K562 (cell line): Measurements from ENCODE around the gene PREP.

Source experiments
- CAMTA2 ChIP-seq: fragments of 250-450 bp; sonication (Bioruptor Pico); conservative IDR thresholded peaks from 2 replicates; pipeline ENCODE4 v1.5.1; 2022
- CTCF ChIP-seq, 3 experiments: IDR thresholded peaks in 2 of 3; conservative IDR thresholded peaks in 1 of 3; 2 replicates each; pipeline ENCODE4 v1.5.1; 2011 to 2012; ENCODE audit warnings: low read length in 3 of 3, mild to moderate bottlenecking in 3 of 3, control low read depth in 2 of 3, improper control_type of control experiment in 1 of 3, inconsistent platforms in 1 of 3, low read depth in 1 of 3, mixed read lengths in 1 of 3, moderate library complexity in 1 of 3; ENCODE audit not compliant: insufficient read depth in 2 of 3
- RBBP5 ChIP-seq: fragments of 200-600 bp; sonication (generic); IDR thresholded peaks from 2 replicates; pipeline ENCODE4 v1.6.1; 2012; ENCODE audit warnings: borderline replicate concordance, mild to moderate bottlenecking, low read length, control low read depth, inconsistent platforms; ENCODE audit not compliant: insufficient read depth, poor library complexity, severe bottlenecking
- TCFL5 ChIP-seq: fragments of 250-450 bp; sonication (Bioruptor Pico); conservative IDR thresholded peaks from 2 replicates; pipeline ENCODE4 v1.6.1; 2021; ENCODE audit warnings: mild to moderate bottlenecking, moderate library complexity, matching md5 sums
- VEZF1 ChIP-seq: fragments of 200-800 bp; sonication (Bioruptor generic); IDR thresholded peaks from 2 replicates; pipeline ENCODE4 v1.6.1; 2017; ENCODE audit warnings: missing genetic modification characterization, missing compliant biosample characterization

GRCh38 chr6:105336986-105337385, 65.9 kb downstream of the PREP start:
- no peak for TF ChIP-seq VEZF1 (CRISPR knock-in tag)
- TF ChIP-seq CAMTA2, result no peak
- no peak for TF ChIP-seq TCFL5 (CRISPR knock-in tag)
- no peak for TF ChIP-seq CTCF (IDR thresholded peaks at IDR 0.05 in 2 of 3, conservative IDR thresholded peaks at IDR 0.05 in 1 of 3; ENCODE audit: insufficient read depth in 2 of 3, low read depth in 1 of 3, low read length in 3 of 3)
- TF ChIP-seq RBBP5, result no peak
